GM23338 (cell line): ENCODE measurements around the gene PACC1.

ENCODE experiments used
- CREB1 ChIP-seq: fragments of 250-450 bp; sonication (Bioruptor Pico); IDR thresholded peaks from 2 replicates; pipeline ENCODE4 v1.5.0; 2020; ENCODE audit warnings: low read depth, mild to moderate bottlenecking, moderate library complexity
- CTCF ChIP-seq, 2 experiments: fragments of 200-600 bp in 1 of 2; sonication (generic) in 1 of 2; conservative IDR thresholded peaks; 2 replicates each; pipeline versions ENCODE4 v1.5.1 to v1.6.1; 2016 to 2017; ENCODE audit warnings: antibody characterized with exemption in 2 of 2, low read depth in 2 of 2, mild to moderate bottlenecking in 2 of 2, moderate library complexity in 1 of 2
- ETS1 ChIP-seq: IDR thresholded peaks from 2 replicates; pipeline ENCODE4 v1.6.1; 2016; ENCODE audit warnings: antibody characterized with exemption
- EZH2 ChIP-seq: fragments of 200-600 bp; sonication (generic); IDR thresholded peaks from one replicate; pipeline ENCODE4 v1.8.0; 2017; ENCODE audit warnings: antibody characterized with exemption, mild to moderate bottlenecking, low read depth; ENCODE audit not compliant: unreplicated experiment
- EZH2phosphoT487 ChIP-seq: fragments of 200-600 bp; sonication (generic); IDR thresholded peaks from one replicate; pipeline ENCODE4 v1.8.1; 2018; ENCODE audit warnings: antibody characterized with exemption; ENCODE audit not compliant: unreplicated experiment
- JUNB ChIP-seq: IDR thresholded peaks from one replicate; pipeline ENCODE4 v1.6.1; 2016; ENCODE audit warnings: antibody characterized with exemption; ENCODE audit not compliant: unreplicated experiment
- NANOG ChIP-seq: IDR thresholded peaks from 2 replicates; pipeline ENCODE4 v1.6.1; 2016; ENCODE audit warnings: antibody characterized with exemption, borderline replicate concordance
- POLR2AphosphoS5 ChIP-seq: IDR thresholded peaks from 2 replicates; pipeline ENCODE4 v1.6.1; 2016; ENCODE audit warnings: antibody characterized with exemption, low read depth
- REST ChIP-seq: IDR thresholded peaks from one replicate; pipeline ENCODE4 v1.6.1; 2018; ENCODE audit warnings: antibody characterized with exemption; ENCODE audit not compliant: unreplicated experiment
- ZNF114 ChIP-seq: fragments of 250-450 bp; sonication (Bioruptor Pico); IDR thresholded peaks from 2 replicates; pipeline ENCODE4 v1.5.0; 2020; ENCODE audit warnings: mild to moderate bottlenecking, moderate library complexity
- ZNF331 ChIP-seq: fragments of 250-450 bp; sonication (Bioruptor Pico); IDR thresholded peaks from 2 replicates; pipeline ENCODE4 v1.5.0; 2020; ENCODE audit warnings: low read depth, mild to moderate bottlenecking, moderate library complexity

GRCh38 chr1:212453156-212453857 lies 38.6 kb upstream of the PACC1 start:
- no peak for TF ChIP-seq POLR2AphosphoS5
- no peak for TF ChIP-seq CTCF (conservative IDR thresholded peaks at IDR 0.05; ENCODE audit: low read depth in 2 of 2)
- TF ChIP-seq ETS1: no peak
- TF ChIP-seq EZH2phosphoT487: no peak
- no peak for TF ChIP-seq EZH2
- TF ChIP-seq CREB1 (CRISPR knock-in tag): no peak
- TF ChIP-seq JUNB: no peak
- TF ChIP-seq REST: no peak
- no peak for TF ChIP-seq NANOG
- no peak for TF ChIP-seq ZNF331
- TF ChIP-seq ZNF114 (CRISPR knock-in tag): no peak
